DMS 273 (cell line): ENCODE measurements around the gene WRNIP1.

Experiments
- DNase-seq: peaks from one replicate; lab custom pipeline; 2025; ENCODE audit not compliant: unreplicated experiment; lab: John Stamatoyannopoulos, UW

The WRNIP1 gene

DNA sequence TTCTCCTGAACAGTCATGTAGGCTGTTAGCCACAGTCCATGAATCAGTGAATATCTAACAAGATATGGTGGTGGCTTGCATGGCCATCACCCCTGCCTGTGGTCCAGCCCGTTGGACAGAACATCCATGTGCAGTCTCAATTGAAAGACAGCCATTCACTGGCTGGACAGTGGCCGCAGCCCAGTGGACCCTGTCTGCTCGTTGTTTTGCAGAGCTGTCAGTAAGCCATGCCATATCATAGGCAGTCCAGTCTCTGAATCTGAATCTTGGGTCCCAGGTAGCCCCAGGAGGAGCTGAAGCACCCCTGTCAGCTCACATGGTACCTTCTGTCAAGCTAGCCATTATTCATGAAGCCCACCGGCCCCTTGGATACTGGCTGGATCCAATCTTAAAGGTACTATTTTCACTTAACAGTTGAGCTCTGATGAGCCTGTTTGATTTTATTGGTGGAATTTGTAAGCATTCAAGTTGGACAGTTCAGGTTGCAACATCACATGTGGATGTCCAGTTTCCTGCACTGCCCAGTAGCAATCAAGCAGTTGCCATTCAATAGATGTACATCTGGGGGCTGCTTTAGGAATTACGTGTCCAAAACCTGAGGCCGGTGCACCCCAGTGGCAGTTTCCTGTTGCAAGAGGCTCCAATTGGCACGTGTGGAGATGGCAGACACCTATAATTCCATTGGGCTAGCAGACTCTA, 38.7 kb downstream of the WRNIP1 start:
- DNase-seq = no peak

DNA sequence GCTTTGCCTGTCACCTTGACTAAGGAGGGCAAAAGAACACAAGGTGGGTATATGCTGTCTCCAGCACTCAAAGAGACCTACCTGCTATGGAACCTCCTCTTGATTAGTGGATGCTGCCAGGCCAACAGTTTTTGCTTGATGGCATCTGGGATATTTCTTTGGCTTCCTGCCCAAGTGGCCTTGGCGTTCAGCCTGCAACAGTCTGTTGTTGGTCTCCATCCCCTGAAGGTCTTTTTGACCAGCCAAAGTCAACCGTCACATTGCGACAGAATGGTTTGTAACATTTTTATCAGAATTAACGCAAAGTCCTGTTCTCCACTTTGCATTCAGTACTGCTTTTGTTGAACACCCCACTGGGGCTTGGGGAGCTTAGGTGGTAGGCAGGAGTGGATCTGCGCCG, 39.3 kb downstream of the WRNIP1 start:
- peak; percentile 26 for DNase-seq

DNA sequence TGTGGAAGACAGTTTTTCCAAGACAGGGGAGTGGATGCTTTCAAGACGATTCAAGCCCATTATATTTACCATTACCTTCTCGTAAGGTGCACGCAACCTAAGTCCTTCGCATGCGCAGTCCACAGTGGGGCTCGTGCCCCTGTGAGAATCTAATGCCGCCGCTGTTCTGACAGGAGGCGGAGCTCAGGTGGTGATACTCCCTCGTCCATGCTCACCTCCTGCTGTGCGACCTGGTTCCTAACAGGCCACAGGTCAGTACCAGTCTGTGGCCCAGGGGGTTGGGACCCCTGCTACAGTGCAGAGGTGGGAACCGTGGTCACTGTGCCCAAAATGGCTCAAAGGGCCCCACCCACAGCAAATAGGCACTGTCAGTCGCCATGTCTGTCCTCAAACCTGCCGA, 39.8 kb downstream of the WRNIP1 start:
- no peak for DNase-seq

DNA sequence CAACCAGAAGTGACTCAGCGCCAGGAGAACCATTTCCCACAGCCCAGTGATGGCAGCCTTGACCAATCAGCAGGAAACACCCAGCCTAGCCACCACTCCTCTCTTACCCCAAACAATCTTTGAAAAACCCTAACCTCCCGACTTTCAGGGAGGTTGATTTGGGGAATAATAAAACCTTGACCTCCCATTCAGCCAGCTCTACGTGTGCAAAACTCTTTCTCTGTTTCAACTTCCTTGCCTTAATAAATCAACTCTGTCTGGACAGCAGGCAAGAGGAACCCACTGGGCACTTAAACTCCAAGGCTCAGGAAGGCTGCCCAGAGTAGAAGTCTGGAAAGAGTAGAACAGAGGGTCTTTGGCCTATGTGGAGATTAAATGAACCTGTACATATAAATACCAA, 41.5 kb downstream of the WRNIP1 start:
- DNase-seq = no peak

DNA sequence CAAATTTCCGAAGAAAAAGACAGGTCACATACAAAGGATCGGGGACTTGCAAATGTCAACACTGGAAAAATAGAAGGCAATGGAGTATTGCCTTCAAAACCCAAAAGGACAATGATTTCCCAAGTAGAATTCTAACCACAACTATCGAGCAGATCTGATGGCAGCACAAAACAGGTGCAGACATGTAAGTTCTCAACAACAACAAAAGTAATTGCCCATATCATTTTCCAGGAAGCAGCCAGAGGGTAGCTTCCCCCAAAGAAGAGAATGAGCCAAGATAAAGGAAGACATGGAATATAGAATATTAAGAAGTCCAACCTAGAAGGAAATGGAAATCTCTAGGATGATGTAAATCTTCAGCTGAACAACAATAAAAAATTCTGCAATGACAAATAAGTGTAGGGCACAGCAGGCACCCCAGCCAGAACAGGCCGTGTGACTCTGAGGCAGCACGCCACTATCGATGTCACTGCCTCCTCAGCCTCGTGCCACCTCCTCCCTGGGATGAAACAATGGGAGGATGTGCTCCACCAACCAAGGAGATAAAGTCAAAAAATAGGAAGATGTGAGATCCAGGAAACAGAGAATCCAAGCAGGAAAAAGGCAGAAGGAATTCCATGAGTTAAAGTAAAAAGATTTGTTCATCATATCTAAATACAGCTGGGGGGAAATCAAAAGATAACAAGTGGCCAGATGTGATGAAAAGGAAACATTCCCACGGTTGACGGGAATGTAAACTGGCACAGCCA, 42.3 kb downstream of the WRNIP1 start:
- DNase-seq = no peak

DNA sequence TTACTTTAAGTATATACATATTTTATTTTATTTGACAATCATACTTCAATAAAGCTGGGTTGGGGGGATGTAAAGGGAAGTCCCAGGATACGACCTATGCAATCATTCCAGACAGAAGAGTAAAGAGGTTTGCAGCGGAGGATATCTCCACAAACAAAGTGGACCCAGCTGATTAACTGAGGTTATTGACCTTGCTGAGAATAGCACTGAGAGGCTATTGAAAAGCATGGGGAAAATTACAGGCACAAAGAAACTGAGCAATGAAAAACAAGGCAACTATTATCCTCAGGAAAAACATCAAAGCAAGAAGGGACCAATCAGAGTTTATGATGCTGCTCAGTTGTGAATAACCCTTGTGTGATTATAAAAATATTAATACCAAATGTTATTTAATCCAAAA, 43.8 kb downstream of the WRNIP1 start:
- DNase-seq = no peak

DNA sequence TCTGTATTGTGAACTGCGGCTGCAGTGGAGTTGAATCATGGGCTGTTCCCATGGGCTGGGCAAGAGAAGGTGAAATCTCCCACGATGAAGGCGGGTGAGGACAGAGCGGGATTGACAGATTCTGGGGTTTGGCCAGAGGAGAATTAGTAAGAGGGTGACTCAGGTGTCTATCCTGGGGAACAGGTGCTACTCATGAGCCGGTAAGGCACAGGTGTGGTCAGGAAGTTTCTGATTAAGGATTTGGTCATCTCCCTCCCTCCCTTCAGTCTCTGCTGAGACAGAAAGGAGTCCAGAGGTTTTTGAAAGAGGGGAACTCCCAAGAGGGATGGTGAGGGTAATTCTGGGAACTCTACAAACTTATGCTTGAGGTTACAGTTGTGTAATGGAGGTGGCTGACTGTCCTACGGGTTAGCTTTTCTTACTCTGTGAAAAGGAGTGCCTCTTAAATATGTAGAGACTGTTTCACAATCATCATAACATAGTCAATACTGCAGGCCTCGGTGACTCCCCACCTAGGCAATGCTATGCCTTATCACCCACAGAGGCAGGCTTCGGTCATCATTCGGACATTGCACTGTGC, 45.0 kb downstream of the WRNIP1 start:
- DNase-seq = no peak

DNA sequence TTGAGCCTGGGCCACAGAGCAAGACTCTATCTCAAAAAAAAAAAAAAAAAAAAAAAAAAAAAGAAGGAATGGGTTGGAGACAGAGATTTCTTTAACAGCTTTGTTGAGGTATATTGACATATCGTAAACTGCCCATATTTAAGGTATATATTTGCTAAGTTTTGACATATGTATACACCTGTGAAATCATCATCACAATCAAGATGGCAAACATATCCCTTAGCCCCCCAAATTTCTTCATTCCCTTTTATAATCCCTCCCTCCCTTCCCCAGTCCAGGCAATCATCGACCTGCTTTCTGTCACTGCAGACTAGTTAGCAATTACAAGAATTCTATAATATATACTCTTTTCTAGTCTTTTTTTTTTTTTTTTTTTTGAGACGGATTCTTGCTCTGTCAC, 47.5 kb downstream of the WRNIP1 start:
- no peak for DNase-seq

DNA sequence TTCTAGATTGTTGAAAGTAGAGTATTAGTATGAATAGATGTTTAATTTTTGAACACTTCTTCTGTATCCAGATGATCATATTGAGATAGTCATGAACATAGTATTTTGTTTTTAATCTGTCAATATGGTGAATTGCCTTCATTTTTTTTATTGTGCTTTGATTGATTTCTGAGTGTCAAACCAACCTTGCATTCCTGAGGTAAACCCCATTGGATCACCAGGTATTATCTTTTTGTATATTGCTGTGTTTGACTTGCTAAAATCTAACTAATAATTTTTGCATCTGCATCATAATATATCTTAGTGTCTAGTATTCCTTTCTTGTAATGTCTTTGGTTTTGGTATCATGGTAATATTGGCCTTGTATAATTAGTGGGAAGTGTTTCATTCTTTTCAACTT, 51.0 kb downstream of the WRNIP1 start:
- DNase-seq = no peak

DNA sequence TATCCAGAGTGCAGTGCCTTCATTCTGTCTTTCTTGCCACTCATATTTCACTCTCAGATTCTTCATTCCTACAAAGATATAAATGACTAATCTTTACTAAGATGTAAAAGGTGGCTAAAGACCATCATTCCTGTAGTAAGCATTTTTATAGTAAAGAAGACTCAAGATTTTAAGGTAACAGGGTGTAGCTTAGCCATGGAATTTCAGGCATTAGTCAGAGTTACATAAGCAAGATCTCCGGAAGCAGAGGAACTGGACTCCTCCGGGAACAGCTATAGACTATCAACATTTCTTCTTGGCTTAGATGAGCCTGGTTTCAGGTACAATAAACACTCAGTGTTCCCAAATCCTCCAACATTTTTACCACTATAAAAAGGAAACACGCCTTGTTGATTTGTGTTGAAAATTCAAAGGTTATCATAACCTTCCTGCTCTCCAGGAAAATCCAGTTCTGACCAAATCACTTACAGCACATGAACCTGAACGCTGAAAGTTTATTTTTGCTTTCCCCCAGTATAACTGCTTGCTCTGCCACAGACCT, 52.8 kb downstream of the WRNIP1 start:
- no peak for DNase-seq

DNA sequence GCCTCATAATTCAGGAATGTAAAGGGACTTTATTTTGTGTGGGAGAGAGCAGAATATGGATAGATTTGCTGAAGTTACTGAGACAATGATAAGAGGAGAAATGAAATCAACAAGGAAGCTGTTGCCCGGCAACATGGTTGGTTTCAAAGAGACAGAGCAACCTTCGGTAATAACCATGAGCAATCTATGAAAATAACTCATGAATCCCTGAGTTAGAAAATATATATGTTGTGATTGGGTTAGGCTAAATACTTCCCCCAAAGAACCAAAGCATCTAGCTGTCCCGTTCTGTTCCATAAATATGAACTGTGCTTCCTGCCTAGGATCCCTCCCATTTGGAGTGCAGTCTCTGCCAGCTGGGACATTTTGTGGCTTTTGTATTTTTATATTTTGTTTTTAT, 53.4 kb downstream of the WRNIP1 start:
- DNase-seq = no peak

DNA sequence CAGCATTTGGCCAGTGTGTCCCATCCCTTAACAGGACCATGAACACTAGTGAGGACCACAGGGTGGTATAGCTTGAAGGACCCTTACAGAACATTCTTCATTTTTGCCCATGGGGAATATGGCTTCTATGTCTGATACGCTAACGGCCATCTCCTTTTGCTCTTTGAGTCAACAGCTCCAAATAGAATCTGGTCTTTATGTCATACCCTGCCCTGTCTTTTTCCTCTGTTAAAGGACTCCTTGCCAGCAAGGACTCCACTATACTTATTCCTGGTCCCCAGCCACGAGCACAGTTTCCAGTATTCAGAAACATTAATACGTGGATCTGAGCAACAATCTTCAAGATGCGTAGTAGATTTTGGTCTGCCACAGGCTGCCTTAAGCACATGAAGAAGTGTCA, 53.9 kb downstream of the WRNIP1 start:
- DNase-seq = no peak

DNA sequence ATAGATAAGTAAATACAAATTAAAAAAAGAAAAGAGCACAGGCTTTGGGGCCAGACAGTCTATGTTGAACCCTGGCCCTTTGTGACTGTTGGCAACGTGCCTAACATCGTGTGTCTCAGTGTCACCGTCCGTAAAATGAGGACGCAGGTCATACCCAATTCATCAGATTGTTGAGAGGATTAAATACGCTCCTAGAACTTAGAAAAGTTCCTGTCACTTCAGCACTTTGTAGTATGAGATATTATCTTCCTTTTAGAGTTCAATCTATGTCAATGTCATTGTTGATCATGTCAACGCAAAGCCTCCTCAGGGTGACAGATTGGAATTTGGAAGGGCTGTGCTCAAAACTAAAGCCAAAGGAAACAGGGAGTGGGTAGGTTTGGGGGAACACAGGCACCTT, 54.8 kb downstream of the WRNIP1 start:
- DNase-seq = no peak

DNA sequence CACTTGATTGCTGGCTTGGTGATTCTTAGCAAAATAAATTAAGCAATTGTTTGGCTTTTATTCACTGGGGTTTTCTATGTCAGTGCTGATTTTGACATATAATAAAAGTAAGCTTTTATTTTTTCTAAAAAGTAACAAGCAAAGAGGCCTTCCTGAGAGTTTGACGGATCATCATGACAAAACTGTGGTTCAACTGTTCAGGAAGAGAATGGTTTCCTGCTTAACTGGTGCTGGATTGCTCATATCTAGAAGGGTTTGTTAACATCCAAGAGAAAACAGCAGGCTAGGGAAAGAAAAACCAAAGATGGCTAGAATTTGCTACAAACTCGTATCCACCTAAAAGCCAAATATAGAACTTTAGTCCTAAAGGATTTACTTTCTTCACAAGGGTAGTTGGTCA, 55.2 kb downstream of the WRNIP1 start:
- DNase-seq = no peak

DNA sequence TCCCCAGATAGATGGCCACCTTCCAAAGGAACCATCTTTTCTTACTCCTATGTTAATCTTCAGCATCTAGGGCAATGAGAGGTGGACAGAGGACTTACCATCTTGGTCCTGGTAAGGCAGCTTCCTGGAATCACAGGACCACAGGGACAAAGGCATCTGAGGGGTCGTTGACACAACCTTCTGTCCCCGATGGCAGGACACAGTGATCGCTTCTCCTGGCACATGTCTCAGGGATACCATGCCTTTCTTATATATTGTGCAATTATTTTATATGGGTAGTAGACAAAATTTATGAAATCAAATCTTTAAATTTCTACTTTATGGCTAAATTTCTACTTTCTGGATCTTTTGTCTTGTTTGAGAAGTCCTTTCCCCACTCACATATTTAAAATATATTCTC, 56.4 kb downstream of the WRNIP1 start:
- DNase-seq = no peak

DNA sequence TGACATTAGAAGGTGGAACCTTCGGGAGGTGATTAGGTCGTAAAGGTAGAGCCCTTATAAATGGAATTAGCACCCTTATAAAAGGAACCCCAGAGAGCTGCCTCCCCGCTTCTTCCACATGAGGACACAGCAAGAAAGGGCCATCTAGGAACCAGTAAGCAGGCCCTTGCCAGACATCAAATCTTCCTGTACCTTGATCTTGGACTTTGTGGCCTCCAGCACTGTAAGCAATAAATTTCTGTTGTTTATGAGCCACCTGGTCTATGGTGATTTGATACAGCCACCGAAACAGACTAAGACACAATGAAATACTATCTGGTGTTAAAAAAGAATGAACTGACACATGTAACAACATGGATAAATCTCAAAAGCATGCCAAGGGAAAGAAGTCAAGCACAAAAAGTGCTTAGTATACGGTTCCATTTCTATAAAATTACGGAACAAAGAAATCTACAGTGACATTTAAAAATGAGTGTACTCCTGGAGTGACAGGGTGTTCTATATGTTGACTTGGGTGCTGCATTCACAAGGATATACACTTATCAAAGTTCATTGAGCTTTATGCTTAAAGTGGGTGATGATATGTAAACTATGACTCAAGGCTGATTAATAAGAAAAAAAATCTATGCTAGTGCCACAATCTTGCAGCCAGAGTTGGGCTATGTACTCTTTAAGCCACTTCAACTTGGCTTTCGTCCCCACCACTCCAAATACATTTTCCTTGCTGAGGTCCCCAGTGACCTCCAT, 58.1 kb downstream of the WRNIP1 start:
- DNase-seq = no peak

DNA sequence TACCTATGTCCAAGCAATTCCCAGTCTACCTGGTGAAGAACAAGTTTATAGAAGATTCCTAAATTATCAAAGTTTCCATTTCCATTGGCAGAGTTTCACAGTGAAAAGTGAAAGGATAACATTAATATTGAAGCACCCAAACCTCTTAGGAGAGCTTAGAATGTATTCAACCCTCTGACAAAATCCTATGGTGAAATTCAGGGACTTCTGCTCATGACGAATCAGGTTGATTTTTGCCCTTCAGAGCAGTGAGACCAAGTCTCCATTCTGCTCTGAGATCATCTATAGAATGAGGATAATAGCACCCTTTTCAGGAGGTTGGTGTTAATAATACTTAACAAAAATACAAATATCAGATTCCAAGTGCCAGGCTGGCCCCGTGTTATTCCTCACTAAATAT, 60.9 kb downstream of the WRNIP1 start:
- no peak for DNase-seq

DNA sequence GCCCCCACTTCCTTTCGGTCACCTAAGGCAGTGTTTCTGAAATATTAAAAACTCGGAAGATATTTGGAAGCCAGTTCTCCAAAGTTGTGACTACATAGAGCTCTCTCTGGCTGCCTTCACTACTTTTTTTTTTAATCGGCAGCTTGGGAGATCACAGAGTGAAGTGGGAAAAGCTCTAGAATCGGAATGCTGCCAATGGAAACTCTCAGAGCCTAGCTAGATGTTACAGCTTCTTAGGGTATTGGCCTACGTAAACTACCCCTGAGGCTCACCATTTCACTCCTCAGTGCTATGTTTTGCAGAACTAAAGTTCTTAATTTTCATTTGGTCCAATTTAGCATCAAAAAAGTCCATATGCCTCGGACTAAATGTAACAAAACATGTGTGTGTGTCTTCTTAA, 61.9 kb downstream of the WRNIP1 start:
- no peak for DNase-seq

DNA sequence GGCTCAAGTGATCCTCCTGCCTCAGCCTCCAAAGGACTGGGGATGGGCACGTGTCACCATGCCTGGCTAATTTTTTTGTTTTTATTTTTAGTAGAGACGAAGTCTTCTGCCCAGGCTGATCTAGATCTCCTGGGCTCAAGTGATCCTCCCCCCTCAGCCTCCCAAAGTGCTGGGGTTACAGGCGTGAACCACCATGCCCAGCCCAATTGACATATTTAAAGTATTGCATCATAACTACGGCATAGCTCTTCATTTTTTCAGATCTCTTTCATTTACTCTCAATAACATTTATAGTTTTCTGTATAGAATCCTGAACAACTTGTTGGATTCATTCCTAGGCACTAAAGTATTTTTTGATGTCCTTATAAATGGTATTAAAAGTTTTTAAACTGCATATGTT, 63.4 kb downstream of the WRNIP1 start:
- no peak for DNase-seq

DNA sequence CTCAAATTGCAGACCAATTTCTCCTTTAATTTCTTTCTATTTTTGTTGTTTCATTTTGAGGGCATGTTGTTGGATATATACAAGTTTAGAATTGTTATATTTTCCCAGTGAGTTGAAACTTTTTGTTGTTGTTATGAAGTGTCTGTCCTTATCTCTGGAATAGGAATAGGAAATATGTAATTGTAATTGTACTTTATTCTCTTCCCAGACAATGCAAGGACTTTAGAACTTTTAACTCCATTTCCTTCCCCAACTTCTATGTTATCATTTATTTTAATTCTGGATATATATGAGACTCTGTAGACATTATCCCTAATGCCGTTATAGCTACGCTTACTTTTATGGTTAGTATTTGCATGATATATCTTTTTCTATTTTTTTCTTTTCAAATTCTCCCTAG, 64.1 kb downstream of the WRNIP1 start:
- no peak for DNase-seq

DNA sequence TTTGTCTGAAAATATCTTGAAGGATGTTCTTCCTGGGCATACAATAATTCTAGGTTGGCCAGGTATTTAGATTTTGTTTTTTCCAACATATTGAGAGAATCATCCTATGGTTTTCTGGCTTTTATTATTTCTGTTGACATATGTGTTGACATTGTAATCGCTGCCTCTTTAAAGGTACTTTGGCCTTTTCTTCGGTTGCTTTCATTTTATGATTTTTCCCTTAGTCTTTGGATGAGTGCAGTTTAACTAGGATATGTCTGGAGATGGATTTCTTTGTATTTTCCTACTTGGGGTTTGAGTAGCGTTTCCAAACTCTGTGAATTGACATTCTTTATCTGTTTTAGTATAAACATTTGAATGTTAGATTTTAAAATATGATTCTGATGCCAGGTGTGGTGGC, 65.0 kb downstream of the WRNIP1 start:
- DNase-seq = no peak

DNA sequence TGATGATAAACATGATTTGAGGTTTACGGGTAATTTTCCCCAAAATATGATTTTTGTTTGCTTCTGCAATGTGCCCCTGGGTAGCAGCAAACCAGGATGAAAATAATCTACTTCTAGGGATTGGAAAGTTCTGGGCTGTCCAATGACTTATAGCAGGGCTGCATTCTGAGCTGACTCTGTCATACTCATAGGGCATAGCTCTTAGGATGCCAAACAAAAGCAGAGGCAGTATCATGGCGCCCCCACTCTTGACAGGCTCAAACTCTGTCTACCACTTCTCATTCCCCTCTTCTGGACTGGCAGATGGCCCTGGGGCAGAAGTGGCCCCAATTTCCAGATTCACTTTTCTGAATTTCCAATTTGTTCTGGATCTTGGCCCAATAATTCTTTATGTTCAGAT, 66.2 kb downstream of the WRNIP1 start:
- DNase-seq = no peak
